ENCODE measurements around the gene ZNF362.

GRCh38 chr1:33275706-33276572 lies 19.6 kb downstream of the ZNF362 start:
- TF ChIP-seq CTCF (conservative IDR thresholded peaks at IDR 0.05), result no peak
- TF ChIP-seq ZFX (IDR thresholded peaks at IDR 0.05), result no peak
